Activated CD8-positive, alpha-beta T cell treated with anti-CD3 and anti-CD28 coated beads for 36 hours (primary cell): ENCODE results near the gene UPF3A. TPM values are rescaled to one million over a fixed set of nuclear protein-coding genes. Genes with fewer than 3 reads are reported as not detected.
"Not testable (repeated sequence)": the region's sequence is repeated elsewhere in the genome, so short reads cannot be mapped to it uniquely, and the experiment has no call there.

Experiments used
- ATAC-seq: fragments of 200-7000 bp; cut with Tn5 transposase; one replicate; pipeline ENCODE4 v1.10.0; 2021; ENCODE audit warnings: mild to moderate bottlenecking, moderate library complexity
- CTCF ChIA-PET: fragments of 350-600 bp; sonication (Branson Sonifier 250); formaldehyde crosslinking; loops from one replicate; lab custom pipeline; 2021; ENCODE audit warnings: antibody characterized with exemption; lab: Charles Lee
- POLR2A ChIA-PET: fragments of 350-600 bp; sonication (Branson Sonifier 250); formaldehyde crosslinking; loops from one replicate; lab custom pipeline; 2021; ENCODE audit warnings: antibody characterized with exemption; lab: Charles Lee
- DNase-seq: peaks from one replicate; pipeline ENCODE4 v3.0.0-alpha.2; 2020
- H3K27ac Mint-ChIP-seq: one replicate; pipeline ENCODE4 v1.8.0; 2021; ENCODE audit warnings: mild to moderate bottlenecking, mixed read lengths
- H3K27me3 Mint-ChIP-seq: one replicate; pipeline ENCODE4 v1.8.0; 2021; ENCODE audit warnings: mixed read lengths
- H3K36me3 Mint-ChIP-seq: one replicate; pipeline ENCODE4 v1.8.0; 2021; ENCODE audit warnings: low read depth, mixed read lengths
- H3K4me1 Mint-ChIP-seq: one replicate; pipeline ENCODE4 v1.8.0; 2021; ENCODE audit warnings: low read depth, mixed read lengths
- H3K4me3 Mint-ChIP-seq: one replicate; pipeline ENCODE4 v1.8.0; 2021; ENCODE audit warnings: mild to moderate bottlenecking, moderate library complexity, mixed read lengths
- H3K9me3 Mint-ChIP-seq: one replicate; pipeline ENCODE4 v1.8.0; 2021; ENCODE audit warnings: mixed read lengths
- CTCF ChIP-seq: fragments of 200-600 bp; IDR thresholded peaks from one replicate; pipeline ENCODE4 v1.8.0; 2022; ENCODE audit warnings: antibody characterized with exemption, mild to moderate bottlenecking
- intact Hi-C: fragments of 100-400 bp; cut with micrococcal nuclease; formaldehyde crosslinking; loops from one replicate; pipeline ENCODE4 v1.10.0; 2022
- total RNA-seq, 2 experiments: library from RNA; stranded (reverse); gene quantifications; one replicate each; pipeline ENCODE4 v1.2.3, GENCODE V29; 2021

UPF3A gene
- total RNA-seq, 2 experiments from 2014 or later, result 36.7 TPM

- intact Hi-C loops, result no loop called here
- Mint-ChIP-seq H3K9me3 (no peaks in the 10 kb centered on the region), H3K36me3 (no peaks in the 10 kb centered on the region), H3K4me3 (no peak overlapping the region), H3K27me3 (no peaks in the 10 kb centered on the region), H3K27ac (no peak overlapping the region), H3K4me1 (peaks cover 9% of the 10 kb centered on the region)
- ATAC-seq (no peak), DNase-seq (no peak)
- no peak for TF ChIP-seq CTCF
- CTCF ChIA-PET, result no interaction called here
- POLR2A ChIA-PET, result interaction anchor here (1.1 kb wide), 1 partner anchor 9 kb away, joined by 3 read pairs; no protein-coding TSS in a partner anchor
These were observed 53.1 kb downstream of the UPF3A start for GRCh38 chr13:114334305-114335053.

GRCh38 chr13:114336457-114336856 is 55.1 kb downstream of the UPF3A start:
- H3K27ac Mint-ChIP-seq, H3K36me3 Mint-ChIP-seq, H3K27me3 Mint-ChIP-seq, DNase-seq, H3K9me3 Mint-ChIP-seq, POLR2A ChIA-PET, ATAC-seq, H3K4me3 Mint-ChIP-seq, intact Hi-C loops, CTCF ChIA-PET: not testable (repeated sequence)
- peaks cover 23% of the 10 kb centered on the region for H3K4me1 Mint-ChIP-seq

GRCh38 chr13:114338959-114339358 is 57.6 kb downstream of the UPF3A start:
- TF ChIP-seq CTCF, result no peak
- no peaks in the 10 kb centered on the region for H3K36me3 Mint-ChIP-seq
- no peaks in the 10 kb centered on the region for H3K27me3 Mint-ChIP-seq
- ATAC-seq (no peak), DNase-seq (no peak)
- H3K4me1 Mint-ChIP-seq, result peaks cover 19% of the 10 kb centered on the region
- POLR2A ChIA-PET, result interaction anchor here (0.8 kb wide), 1 partner anchor 58 kb away, joined by 3 read pairs; the partner anchor contains the start of gene UPF3A
- no peak overlapping the region for H3K4me3 Mint-ChIP-seq
- intact Hi-C loops, result no loop called here
- H3K9me3 Mint-ChIP-seq, result no peaks in the 10 kb centered on the region
- no peak overlapping the region for H3K27ac Mint-ChIP-seq
- CTCF ChIA-PET, result interaction anchor here (1.0 to 1.3 kb wide), 5 partner anchors 11 to 91 kb away, joined by 3 to 5 read pairs (median 3); no protein-coding TSS in a partner anchor

- DNase-seq (peak; percentile 70), ATAC-seq (peak; percentile 90)
- no peaks in the 10 kb centered on the region for H3K27me3 Mint-ChIP-seq
- peaks cover 14% of the 10 kb centered on the region for H3K4me1 Mint-ChIP-seq
- H3K4me3 Mint-ChIP-seq, result peak overlapping the region; percentile 46
- no peaks in the 10 kb centered on the region for H3K9me3 Mint-ChIP-seq
- POLR2A ChIA-PET, result interaction anchor here (0.8 to 2.1 kb wide), 2 partner anchors 15 to 59 kb away, joined by 3 to 8 read pairs; partner anchors contain the start of gene UPF3A
- H3K27ac Mint-ChIP-seq, result peak overlapping the region; percentile 57
- CTCF ChIA-PET, result interaction anchor here (0.7 to 1.6 kb wide), 8 partner anchors 12 to 92 kb away, joined by 3 to 6 read pairs (median 3); no protein-coding TSS in a partner anchor
- no peaks in the 10 kb centered on the region for H3K36me3 Mint-ChIP-seq
- intact Hi-C loops, result no loop called here
- peak; percentile 81 for TF ChIP-seq CTCF
These were observed 58.6 kb downstream of the UPF3A start for GRCh38 chr13:114339857-114340534.

GRCh38 chr13:114341003-114341777 is 59.8 kb downstream of the UPF3A start:
- intact Hi-C loops, result no loop called here
- ATAC-seq (no peak), DNase-seq (no peak)
- H3K4me3 Mint-ChIP-seq, result no peak overlapping the region
- POLR2A ChIA-PET, result interaction anchor here (2.1 kb wide), 1 partner anchor 16 kb away, joined by 8 read pairs; no protein-coding TSS in a partner anchor
- H3K36me3 Mint-ChIP-seq, result no peaks in the 10 kb centered on the region
- no peak overlapping the region for H3K27ac Mint-ChIP-seq
- H3K27me3 Mint-ChIP-seq, result peaks cover 1% of the 10 kb centered on the region
- no peak for TF ChIP-seq CTCF
- H3K9me3 Mint-ChIP-seq, result no peaks in the 10 kb centered on the region
- CTCF ChIA-PET, result interaction anchor here (0.8 to 1.6 kb wide), 6 partner anchors 9 to 87 kb away, joined by 3 to 10 read pairs (median 4); no protein-coding TSS in a partner anchor
- H3K4me1 Mint-ChIP-seq, result peaks cover 14% of the 10 kb centered on the region

- H3K36me3 Mint-ChIP-seq, POLR2A ChIA-PET, H3K9me3 Mint-ChIP-seq, H3K27ac Mint-ChIP-seq, CTCF ChIA-PET, H3K4me1 Mint-ChIP-seq, DNase-seq, intact Hi-C loops, ATAC-seq, H3K4me3 Mint-ChIP-seq: not testable (repeated sequence)
- H3K27me3 Mint-ChIP-seq, result peaks cover 31% of the 10 kb centered on the region
These were observed 65.9 kb downstream of the UPF3A start for GRCh38 chr13:114347256-114347655.
